GM12878 (cell line): ENCODE results near the gene ZFP42. TPM values are rescaled to one million over a fixed set of nuclear protein-coding genes. Genes with fewer than 3 reads are reported as not detected.

Experiments used
- ATAC-seq: fragments of 200-7000 bp; cut with Tn5 transposase; 3 replicates; pipeline ENCODE4 v1.9.1; 2020; ENCODE audit warnings: mild to moderate bottlenecking, moderate library complexity
- BruUV-seq: library from RNA; stranded (reverse); fragments of 400-500 nt; replicated peaks from 2 replicates; lab custom pipeline; 2021; lab: Mats Ljungman, UMichigan
- CTCF ChIA-PET: fragments of 300-600 bp; sonication (Branson Sonifier 250); formaldehyde crosslinking; extraction: SDS; loops from one replicate; lab custom pipeline; 2021; ENCODE audit warnings: inconsistent platforms; lab: Yijun Ruan, JAX
- POLR2A ChIA-PET: fragments of 350-600 bp; formaldehyde crosslinking; extraction: SDS; loops from one replicate; lab custom pipeline; 2021; ENCODE audit warnings: inconsistent platforms; lab: Charles Lee
- RAD21 ChIA-PET: fragments of 300-600 bp; sonication (Branson Sonifier 250); formaldehyde crosslinking; loops from one replicate; lab custom pipeline; 2023; ENCODE audit warnings: antibody characterized with exemption; ENCODE audit not compliant: unreplicated experiment; lab: Charles Lee
- SMC1A ChIA-PET: fragments of 300-600 bp; sonication (Branson Sonifier 250); formaldehyde crosslinking; loops from one replicate; lab custom pipeline; 2023; ENCODE audit not compliant: unreplicated experiment, uncharacterized antibody; lab: Charles Lee
- DNase-seq: peaks from one replicate; pipeline ENCODE4 v3.0.0-alpha.2; 2011; ENCODE audit warnings: low read depth, low spot score
- FAIRE-seq: peaks from 3 replicates; lab custom pipeline; 2011; peaks lifted over from hg19 to GRCh38; lab: Jason Lieb, UNC
- H2AFZ ChIP-seq: 2 replicates; pipeline ENCODE4 v1.6.0; 2011; ENCODE audit warnings: low read depth, low read length, control low read depth; ENCODE audit not compliant: control insufficient read depth
- H3K27ac ChIP-seq: 2 replicates; pipeline ENCODE4 v1.5.1; 2011; ENCODE audit warnings: control low read depth; ENCODE audit not compliant: control insufficient read depth, insufficient read depth
- H3K27me3 ChIP-seq, 2 experiments: replicated peaks in 1 of 2; 2 replicates each; pipeline versions ENCODE4 v1.6.0 to v1.6.1; 2011; ENCODE audit warnings: low read length in 1 of 2; ENCODE audit not compliant: control insufficient read depth in 2 of 2, insufficient read depth in 2 of 2
- H3K36me3 ChIP-seq, 2 experiments: 2 replicates each; pipeline ENCODE4 v1.5.1; 2011; ENCODE audit warnings: low read length in 1 of 2; ENCODE audit not compliant: control insufficient read depth in 2 of 2, insufficient read depth in 2 of 2
- H3K4me1 ChIP-seq: 2 replicates; pipeline ENCODE4 v1.6.1; 2011; ENCODE audit warnings: mild to moderate bottlenecking, low read length, moderate library complexity, mixed read lengths; ENCODE audit not compliant: control insufficient read depth, insufficient read depth
- H3K4me2 ChIP-seq: 2 replicates; pipeline ENCODE4 v1.6.0; 2011; ENCODE audit warnings: control low read depth; ENCODE audit not compliant: control insufficient read depth, insufficient read depth
- H3K4me3 ChIP-seq: fragments of 200-600 bp; sonication (generic); 2 replicates; pipeline ENCODE4 v1.5.1; 2016
- H3K79me2 ChIP-seq: 2 replicates; pipeline ENCODE4 v1.6.0; 2011; ENCODE audit warnings: low read length; ENCODE audit not compliant: control insufficient read depth, insufficient read depth
- H3K9ac ChIP-seq: 2 replicates; pipeline ENCODE4 v1.8.0; 2011; ENCODE audit warnings: low read length, control low read depth, mixed read lengths; ENCODE audit not compliant: control insufficient read depth, insufficient read depth
- H3K9me3 ChIP-seq: replicated peaks from 3 replicates; pipeline ENCODE4 v1.5.1; 2011; ENCODE audit warnings: mild to moderate bottlenecking, low read length; ENCODE audit not compliant: control insufficient read depth, insufficient read depth
- H4K20me1 ChIP-seq: 2 replicates; pipeline ENCODE4 v1.6.0; 2011; ENCODE audit not compliant: control insufficient read depth, insufficient read depth
- CEBPZ ChIP-seq: fragments of 150-350 bp; IDR thresholded peaks from 2 replicates; pipeline ENCODE4 v1.6.1; 2016; ENCODE audit warnings: low read depth, low read length
- EP300 ChIP-seq, 2 experiments: fragments of 150-350 bp in 1 of 2; IDR thresholded peaks; 2 replicates each; pipeline ENCODE4 v1.6.1; 2011 to 2012; ENCODE audit warnings: low read depth in 2 of 2, low read length in 2 of 2, borderline replicate concordance in 1 of 2, improper control_type of control experiment in 1 of 2, inconsistent platforms in 1 of 2; ENCODE audit not compliant: control insufficient read depth in 1 of 2
- HDAC2 ChIP-seq: fragments of 200-600 bp; sonication (generic); IDR thresholded peaks from 2 replicates; pipeline ENCODE4 v1.6.1; 2017
- MTA3 ChIP-seq: IDR thresholded peaks from 2 replicates; pipeline ENCODE4 v1.6.1; 2012; ENCODE audit warnings: low read length, inconsistent platforms, borderline replicate concordance
- SREBF1 ChIP-seq: IDR thresholded peaks from 2 replicates; pipeline ENCODE4 v1.6.1; 2012; ENCODE audit warnings: mild to moderate bottlenecking, low read length
- STAT1 ChIP-seq: fragments of 450-650 bp; conservative IDR thresholded peaks from 2 replicates; pipeline ENCODE4 v1.6.1; 2014; ENCODE audit warnings: antibody characterized with exemption, mild to moderate bottlenecking
- ZNF207 ChIP-seq: fragments of 450-650 bp; IDR thresholded peaks from 2 replicates; pipeline ENCODE4 v1.6.1; 2014; ENCODE audit warnings: antibody characterized with exemption, mild to moderate bottlenecking, borderline replicate concordance
- ZZZ3 ChIP-seq: IDR thresholded peaks from 2 replicates; pipeline ENCODE4 v1.6.1; 2011; ENCODE audit warnings: low read depth; ENCODE audit not compliant: control insufficient read depth, insufficient read length
- whole genome bisulfite sequencing: methylation state at CpG from one replicate; pipeline ENCODE4 v1.1.6; 2016; ENCODE audit warnings: low lambda C conversion rate; ENCODE audit not compliant: insufficient replicate concordance, insufficient coverage; ENCODE audit errors: missing lambda C conversion rate; 5-methylcytosine and 5-hydroxymethylcytosine counted together
- in situ Hi-C: fragments of 300-500 bp; cut with MboI; formaldehyde crosslinking; loops from 9 replicates; pipeline ENCODE4 v1.14.3; 2018; ENCODE audit warnings: mixed read lengths
- intact Hi-C: fragments of 100-400 bp; cut with micrococcal nuclease; formaldehyde crosslinking; loops from one replicate; pipeline ENCODE4 v1.14.2; 2022; ENCODE audit not compliant: unreplicated experiment
- polyA plus RNA-seq, 11 experiments: library from polyadenylated mRNA; depleted of rRNA in 4 of 11; unstranded in 6 of 11; stranded (reverse) in 5 of 11; fragments of >200 nt; fragmentation: Nextera tagmentation in 4 of 11; fragmentation: Illumina TruSeq in 1 of 11; extraction: Ambion mirVana in 4 of 11; extraction: Trizol in 1 of 11; gene quantifications; 1 replicate in 1 of 11; 2 replicates in 10 of 11; pipeline versions ENCODE4 v1.2.1 to v1.2.3, GENCODE V29; 2011 to 2016; ENCODE audit warnings: inconsistent platforms in 2 of 11, missing spikeins in 2 of 11, low read depth in 1 of 11
- total RNA-seq, 4 experiments: library from RNA; depleted of rRNA in 3 of 4; stranded (reverse); fragments of >200 nt in 3 of 4; fragmentation: Illumina TruSeq in 1 of 4; extraction: Trizol in 1 of 4; gene quantifications; 2 replicates each; pipeline versions ENCODE4 v1.2.1 to v1.2.3, GENCODE V29; 2013 to 2021
- TF ChIP-seq, protein P1 (sequence below): fragments of 450-650 bp; IDR thresholded peaks from 2 replicates; pipeline ENCODE4 v1.6.1; 2017; ENCODE audit warnings: mild to moderate bottlenecking, low read depth, inconsistent platforms; ENCODE audit not compliant: poor library complexity, severe bottlenecking
- TF ChIP-seq, protein P2 (sequence below): IDR thresholded peaks from 2 replicates; pipeline ENCODE4 v1.6.1; 2012; ENCODE audit warnings: mild to moderate bottlenecking, low read depth, low read length
- TF ChIP-seq, protein P3 (sequence below): IDR thresholded peaks from 2 replicates; pipeline ENCODE4 v1.6.1; 2012; ENCODE audit warnings: low read depth, low read length, improper control_type of control experiment

ZFP42 gene
- total and polyA plus RNA-seq, 10 of the 15 experiments (the other 5 are each of a cell fraction or from before 2014, with no cell fraction given), result 0.13 TPM; not detected in 9

GRCh38 chr4:188012426-188012945 is 16.9 kb downstream of the ZFP42 start:
- Histone ChIP-seq H3K4me2 (no peak overlapping the region), H3K4me1 (no peaks in the 10 kb centered on the region), H2AFZ (no peak overlapping the region), H3K27ac (no peak overlapping the region), H4K20me1 (no peaks in the 10 kb centered on the region), H3K36me3 (no peaks in the 10 kb centered on the region), H3K79me2 (no peaks in the 10 kb centered on the region), H3K27me3 (no peaks in the 10 kb centered on the region), H3K4me3 (no peak overlapping the region), H3K9ac (no peak overlapping the region), H3K9me3 (no peaks in the 10 kb centered on the region)
- DNase-seq (no peak), ATAC-seq (no peak), FAIRE-seq (no peak)
- in situ Hi-C loops (no loop called here), intact Hi-C loops (no loop called here)
- no TSS peak for BruUV-seq
- ChIA-PET CTCF (no interaction called here), SMC1A (no interaction called here), RAD21 (no interaction called here), POLR2A (no interaction called here)
- TF ChIP-seq STAT1, result no peak
- TF ChIP-seq, protein P1, sequence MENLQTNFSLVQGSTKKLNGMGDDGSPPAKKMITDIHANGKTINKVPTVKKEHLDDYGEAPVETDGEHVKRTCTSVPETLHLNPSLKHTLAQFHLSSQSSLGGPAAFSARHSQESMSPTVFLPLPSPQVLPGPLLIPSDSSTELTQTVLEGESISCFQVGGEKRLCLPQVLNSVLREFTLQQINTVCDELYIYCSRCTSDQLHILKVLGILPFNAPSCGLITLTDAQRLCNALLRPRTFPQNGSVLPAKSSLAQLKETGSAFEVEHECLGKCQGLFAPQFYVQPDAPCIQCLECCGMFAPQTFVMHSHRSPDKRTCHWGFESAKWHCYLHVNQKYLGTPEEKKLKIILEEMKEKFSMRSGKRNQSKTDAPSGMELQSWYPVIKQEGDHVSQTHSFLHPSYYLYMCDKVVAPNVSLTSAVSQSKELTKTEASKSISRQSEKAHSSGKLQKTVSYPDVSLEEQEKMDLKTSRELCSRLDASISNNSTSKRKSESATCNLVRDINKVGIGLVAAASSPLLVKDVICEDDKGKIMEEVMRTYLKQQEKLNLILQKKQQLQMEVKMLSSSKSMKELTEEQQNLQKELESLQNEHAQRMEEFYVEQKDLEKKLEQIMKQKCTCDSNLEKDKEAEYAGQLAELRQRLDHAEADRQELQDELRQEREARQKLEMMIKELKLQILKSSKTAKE, result no peak
- no peak for TF ChIP-seq ZZZ3
- TF ChIP-seq, protein P2, sequence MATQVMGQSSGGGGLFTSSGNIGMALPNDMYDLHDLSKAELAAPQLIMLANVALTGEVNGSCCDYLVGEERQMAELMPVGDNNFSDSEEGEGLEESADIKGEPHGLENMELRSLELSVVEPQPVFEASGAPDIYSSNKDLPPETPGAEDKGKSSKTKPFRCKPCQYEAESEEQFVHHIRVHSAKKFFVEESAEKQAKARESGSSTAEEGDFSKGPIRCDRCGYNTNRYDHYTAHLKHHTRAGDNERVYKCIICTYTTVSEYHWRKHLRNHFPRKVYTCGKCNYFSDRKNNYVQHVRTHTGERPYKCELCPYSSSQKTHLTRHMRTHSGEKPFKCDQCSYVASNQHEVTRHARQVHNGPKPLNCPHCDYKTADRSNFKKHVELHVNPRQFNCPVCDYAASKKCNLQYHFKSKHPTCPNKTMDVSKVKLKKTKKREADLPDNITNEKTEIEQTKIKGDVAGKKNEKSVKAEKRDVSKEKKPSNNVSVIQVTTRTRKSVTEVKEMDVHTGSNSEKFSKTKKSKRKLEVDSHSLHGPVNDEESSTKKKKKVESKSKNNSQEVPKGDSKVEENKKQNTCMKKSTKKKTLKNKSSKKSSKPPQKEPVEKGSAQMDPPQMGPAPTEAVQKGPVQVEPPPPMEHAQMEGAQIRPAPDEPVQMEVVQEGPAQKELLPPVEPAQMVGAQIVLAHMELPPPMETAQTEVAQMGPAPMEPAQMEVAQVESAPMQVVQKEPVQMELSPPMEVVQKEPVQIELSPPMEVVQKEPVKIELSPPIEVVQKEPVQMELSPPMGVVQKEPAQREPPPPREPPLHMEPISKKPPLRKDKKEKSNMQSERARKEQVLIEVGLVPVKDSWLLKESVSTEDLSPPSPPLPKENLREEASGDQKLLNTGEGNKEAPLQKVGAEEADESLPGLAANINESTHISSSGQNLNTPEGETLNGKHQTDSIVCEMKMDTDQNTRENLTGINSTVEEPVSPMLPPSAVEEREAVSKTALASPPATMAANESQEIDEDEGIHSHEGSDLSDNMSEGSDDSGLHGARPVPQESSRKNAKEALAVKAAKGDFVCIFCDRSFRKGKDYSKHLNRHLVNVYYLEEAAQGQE, result no peak
- TF ChIP-seq EP300 (IDR thresholded peaks at IDR 0.05; ENCODE audit: borderline replicate concordance in 1 of 2, control insufficient read depth in 1 of 2, low read depth in 2 of 2, low read length in 2 of 2), result no peak
- no peak for TF ChIP-seq ZNF207
- TF ChIP-seq MTA3, result no peak
- TF ChIP-seq, protein P3, sequence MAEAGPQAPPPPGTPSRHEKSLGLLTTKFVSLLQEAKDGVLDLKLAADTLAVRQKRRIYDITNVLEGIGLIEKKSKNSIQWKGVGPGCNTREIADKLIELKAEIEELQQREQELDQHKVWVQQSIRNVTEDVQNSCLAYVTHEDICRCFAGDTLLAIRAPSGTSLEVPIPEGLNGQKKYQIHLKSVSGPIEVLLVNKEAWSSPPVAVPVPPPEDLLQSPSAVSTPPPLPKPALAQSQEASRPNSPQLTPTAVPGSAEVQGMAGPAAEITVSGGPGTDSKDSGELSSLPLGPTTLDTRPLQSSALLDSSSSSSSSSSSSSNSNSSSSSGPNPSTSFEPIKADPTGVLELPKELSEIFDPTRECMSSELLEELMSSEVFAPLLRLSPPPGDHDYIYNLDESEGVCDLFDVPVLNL, result no peak
- TF ChIP-seq CEBPZ, result no peak
- TF ChIP-seq SREBF1, result no peak
- no peak for TF ChIP-seq HDAC2
- WGBS, result 52% methylated on average over 7 of the region's 7 CpGs
